ENCODE measurements around the gene ZNF521. TPM values are rescaled to one million over a fixed set of nuclear protein-coding genes. Genes with fewer than 3 reads are reported as not detected.

Gene ZNF521
- total and polyA plus RNA-seq, 2 of the 13 experiments (the other 11 are each of a cell fraction or from before 2014, with no cell fraction given) = 0.02 TPM; not detected in 1

GRCh38 chr18:25019931-25020330, 332.0 kb downstream of the ZNF521 start:
- H2AFZ ChIP-seq (ENCODE audit: low read length) = no peak overlapping the region
- intact Hi-C loops (cut with micrococcal nuclease; ENCODE audit: unreplicated experiment) (no loop called here), in situ Hi-C loops (cut with HindIII; ENCODE audit: extremely low pct_ligation_motif_present, low pct_unique_long_range_greater_than_20kb) (no loop called here)
- no peaks in the 10 kb centered on the region for H3K79me2 ChIP-seq (ENCODE audit: insufficient read depth, low read length)
- H3K9me3 ChIP-seq (ENCODE audit: low read length) = no peaks in the 10 kb centered on the region
- TF ChIP-seq ZNF530 (CRISPR knock-in tag; IDR thresholded peaks at IDR 0.05; ENCODE audit: low read depth) (no peak), FOXK2 (IDR thresholded peaks at IDR 0.05) (no peak)
- H3K4me3 ChIP-seq (replicated peaks in 1 of 3; ENCODE audit: insufficient read depth in 1 of 3, low read depth in 2 of 3, low read length in 3 of 3) = no peak overlapping the region
- no peaks in the 10 kb centered on the region for H3K4me1 ChIP-seq (ENCODE audit: insufficient read depth, low read length)
- H3K36me3 ChIP-seq (replicated peaks in 1 of 2; ENCODE audit: control insufficient read depth in 1 of 2, insufficient read depth in 2 of 2, low read length in 2 of 2) = no peaks in the 10 kb centered on the region
- H3K4me2 ChIP-seq (ENCODE audit: low read depth, low read length) = no peak overlapping the region
- no TSS peak for BruUV-seq (replicated peaks)
- ChIA-PET POLR2A (no interaction called here), CTCF (ENCODE audit: low intra/inter-chr PET ratio, low total read pairs) (no interaction called here)
- no peaks in the 10 kb centered on the region for H4K20me1 ChIP-seq (ENCODE audit: insufficient read depth, low read length)
- H3K9ac ChIP-seq (ENCODE audit: insufficient read depth, low read depth, low read length) = no peak overlapping the region
- FAIRE-seq = no peak
- no peak for ATAC-seq
- no peak overlapping the region for H3K27ac ChIP-seq (ENCODE audit: extremely low read length, insufficient read depth, low read length)
- no peaks in the 10 kb centered on the region for H3K27me3 ChIP-seq (ENCODE audit: control insufficient read depth in 1 of 2, insufficient read depth in 2 of 2, low read length in 2 of 2)
- no peak for DNase-seq (ENCODE audit: low spot score)

- BruUV-seq (replicated peaks) = no TSS peak
- H3K4me1 ChIP-seq (ENCODE audit: insufficient read depth, low read length) = no peaks in the 10 kb centered on the region
- no peak overlapping the region for H3K9ac ChIP-seq (ENCODE audit: insufficient read depth, low read depth, low read length)
- no peaks in the 10 kb centered on the region for H3K27me3 ChIP-seq (ENCODE audit: control insufficient read depth in 1 of 2, insufficient read depth in 2 of 2, low read length in 2 of 2)
- ATAC-seq (no peak), DNase-seq (ENCODE audit: low spot score) (no peak), FAIRE-seq (no peak)
- intact Hi-C loops (cut with micrococcal nuclease; ENCODE audit: unreplicated experiment) (no loop called here), in situ Hi-C loops (cut with HindIII; ENCODE audit: extremely low pct_ligation_motif_present, low pct_unique_long_range_greater_than_20kb) (no loop called here)
- H3K4me2 ChIP-seq (ENCODE audit: low read depth, low read length) = no peak overlapping the region
- no peaks in the 10 kb centered on the region for H3K9me3 ChIP-seq (ENCODE audit: low read length)
- H3K79me2 ChIP-seq (ENCODE audit: insufficient read depth, low read length) = no peaks in the 10 kb centered on the region
- CTCF ChIA-PET (ENCODE audit: low intra/inter-chr PET ratio, low total read pairs) = no interaction called here
- no peak for TF ChIP-seq PHF20 (CRISPR knock-in tag; IDR thresholded peaks at IDR 0.05)
- no peak for TF ChIP-seq ZNF878 (CRISPR knock-in tag; IDR thresholded peaks at IDR 0.05)
- TF ChIP-seq AGO1 (IDR thresholded peaks at IDR 0.05; ENCODE audit: low read depth, low read length, poor library complexity, severe bottlenecking) = no peak
- no peak for TF ChIP-seq CREBL2 (CRISPR knock-in tag; IDR thresholded peaks at IDR 0.05; ENCODE audit: borderline replicate concordance)
- H3K36me3 ChIP-seq (replicated peaks in 1 of 2; ENCODE audit: control insufficient read depth in 1 of 2, insufficient read depth in 2 of 2, low read length in 2 of 2) = no peaks in the 10 kb centered on the region
- H2AFZ ChIP-seq (ENCODE audit: low read length) = no peak overlapping the region
- H3K27ac ChIP-seq (ENCODE audit: extremely low read length, insufficient read depth, low read length) = no peak overlapping the region
- H3K4me3 ChIP-seq (replicated peaks in 1 of 3; ENCODE audit: insufficient read depth in 1 of 3, low read depth in 2 of 3, low read length in 3 of 3) = no peak overlapping the region
- no peaks in the 10 kb centered on the region for H4K20me1 ChIP-seq (ENCODE audit: insufficient read depth, low read length)
- POLR2A ChIA-PET = no interaction called here
- 23% methylated on average over 8 of the region's 8 CpGs for WGBS (ENCODE audit: low lambda C conversion rate)
Measured at GRCh38 chr18:25019086-25019860, 332.7 kb downstream of the ZNF521 start.
